GM10847 (cell line): ENCODE data around the gene DOCK3.

Experiments
- POLR2A ChIP-seq: IDR thresholded peaks from 2 replicates; pipeline ENCODE4 v1.6.1; 2011; ENCODE audit not compliant: insufficient read length; ENCODE audit errors: extremely low read depth

Gene DOCK3

GRCh38 chr3:50696276-50696675 lies 21.5 kb downstream of the DOCK3 start:
- TF ChIP-seq POLR2A, result no peak

- TF ChIP-seq POLR2A, result no peak
Observed at GRCh38 chr3:50698269-50698668, 23.5 kb downstream of the DOCK3 start.

DNA sequence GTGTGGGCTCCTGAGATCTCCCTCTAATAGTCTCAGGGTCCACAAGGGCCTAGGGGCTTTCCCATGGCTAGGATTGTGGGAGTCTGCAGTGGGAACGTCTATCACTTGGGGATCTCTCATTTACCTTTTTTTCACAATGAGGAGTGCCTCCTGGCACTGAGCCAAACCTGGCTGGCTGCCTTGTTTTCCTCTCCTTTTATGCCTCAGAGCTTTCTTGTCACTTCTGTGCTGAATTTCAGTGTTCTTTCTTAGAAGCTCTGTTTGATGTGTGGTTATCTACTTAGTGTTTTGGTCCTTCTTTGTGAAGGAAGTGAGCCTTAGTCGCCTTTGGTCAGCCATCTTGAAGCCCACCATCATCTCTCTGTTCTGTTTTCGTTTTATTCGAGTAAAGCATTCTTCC lies 33.9 kb downstream of the DOCK3 start:
- TF ChIP-seq POLR2A, result no peak

DNA sequence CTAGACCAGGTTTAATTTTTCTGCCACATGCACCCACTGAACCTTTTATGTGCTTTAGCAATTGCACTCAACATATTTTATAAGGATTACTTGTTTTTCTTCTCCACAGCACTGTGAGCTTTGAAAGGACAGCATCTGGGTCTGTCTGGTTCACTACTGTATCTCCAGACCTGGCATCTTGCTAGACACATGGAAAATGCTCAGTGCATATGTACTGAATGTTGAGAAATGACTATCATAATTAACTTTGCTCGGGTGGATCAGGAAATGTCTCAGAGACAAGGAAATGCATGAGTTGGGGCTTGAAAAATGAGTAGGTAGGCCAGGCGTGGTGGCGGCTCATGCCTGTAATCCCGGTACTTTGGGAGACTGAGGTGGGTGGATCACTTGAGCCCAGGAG lies 40.2 kb downstream of the DOCK3 start:
- TF ChIP-seq POLR2A, result no peak

- TF ChIP-seq POLR2A, result no peak
Observed at GRCh38 chr3:50724831-50725230, 50.1 kb downstream of the DOCK3 start.

DNA sequence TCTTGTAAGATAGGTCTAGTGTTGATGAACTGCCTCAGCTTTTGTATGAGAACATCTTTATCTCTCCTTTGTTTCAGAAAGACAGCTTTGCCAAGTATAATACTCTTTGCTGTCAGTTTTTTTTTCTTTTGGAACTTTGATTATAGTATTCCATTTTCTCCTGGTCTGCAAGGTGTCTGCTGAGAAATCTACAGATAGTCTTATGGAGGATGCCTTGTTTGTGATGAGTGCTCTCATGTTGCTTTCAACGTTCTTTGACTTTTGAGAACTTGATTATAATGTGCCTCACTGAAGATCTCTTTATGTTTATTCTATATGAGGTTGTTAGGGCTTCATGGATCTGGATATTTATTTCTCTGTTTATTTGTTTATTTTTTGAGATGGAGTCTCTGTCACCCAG lies 60.3 kb downstream of the DOCK3 start:
- no peak for TF ChIP-seq POLR2A

DNA sequence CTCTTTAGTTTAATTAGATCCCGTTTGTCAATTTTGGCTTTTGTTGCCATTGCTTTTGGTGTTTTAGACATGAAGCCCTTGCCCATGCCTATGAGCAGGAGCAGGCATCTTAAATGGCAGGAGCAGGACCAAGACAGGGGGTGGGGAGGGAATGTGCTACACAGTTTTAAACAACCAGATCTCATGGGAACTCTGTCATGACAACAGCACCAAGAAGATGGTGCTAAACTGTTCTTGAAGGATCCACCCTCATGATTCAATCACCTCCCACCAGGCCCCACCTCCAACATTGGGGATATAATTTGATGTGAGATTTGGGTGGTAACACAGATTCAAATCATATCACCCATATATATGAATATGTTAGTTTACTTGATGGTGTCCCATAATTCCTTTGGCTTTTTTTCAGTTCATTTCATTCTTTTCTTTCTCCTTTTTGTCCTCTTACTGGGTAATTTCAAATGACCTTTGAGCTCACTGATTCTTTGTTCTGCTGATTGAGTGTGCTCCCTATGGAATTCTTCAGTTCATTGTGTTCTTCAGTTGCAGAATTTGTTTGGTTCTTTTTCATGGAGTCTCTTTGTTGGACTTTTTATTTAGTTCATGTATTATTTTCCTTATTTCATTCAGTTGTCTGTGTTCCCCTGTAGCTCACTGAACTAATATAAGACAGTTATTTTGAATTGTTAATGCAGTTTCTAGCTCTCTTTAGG lies 62.6 kb downstream of the DOCK3 start:
- TF ChIP-seq POLR2A, result no peak

GRCh38 chr3:50737906-50738598 lies 63.3 kb downstream of the DOCK3 start:
- TF ChIP-seq POLR2A, result no peak

- no peak for TF ChIP-seq POLR2A
Observed at GRCh38 chr3:50743643-50744042, 68.9 kb downstream of the DOCK3 start.

- no peak for TF ChIP-seq POLR2A
Observed at GRCh38 chr3:50749822-50750221, 75.1 kb downstream of the DOCK3 start.

- no peak for TF ChIP-seq POLR2A
Observed at GRCh38 chr3:50759015-50759414, 84.3 kb downstream of the DOCK3 start.

GRCh38 chr3:50777680-50778079 lies 103.0 kb downstream of the DOCK3 start:
- no peak for TF ChIP-seq POLR2A

DNA sequence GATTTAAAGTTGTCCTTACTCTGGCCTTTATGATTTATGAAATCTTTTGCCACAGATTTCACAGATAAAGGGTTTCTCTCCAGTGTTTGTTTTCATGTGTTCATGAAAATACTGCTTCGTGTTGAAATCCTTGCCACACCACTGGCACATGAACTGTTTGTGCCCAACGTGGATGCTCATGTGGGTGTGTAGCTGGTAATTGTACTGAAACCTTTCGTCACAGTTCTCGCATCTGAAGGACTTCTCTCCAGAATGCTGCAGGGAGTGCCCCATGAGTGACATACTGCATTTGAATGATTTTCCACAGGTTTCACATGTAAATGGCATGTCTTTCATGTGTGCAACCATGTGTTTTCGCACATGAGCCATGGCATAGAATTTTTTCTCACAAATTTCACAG lies 111.9 kb downstream of the DOCK3 start:
- no peak for TF ChIP-seq POLR2A

GRCh38 chr3:50792568-50792967 lies 117.8 kb downstream of the DOCK3 start:
- no peak for TF ChIP-seq POLR2A

DNA sequence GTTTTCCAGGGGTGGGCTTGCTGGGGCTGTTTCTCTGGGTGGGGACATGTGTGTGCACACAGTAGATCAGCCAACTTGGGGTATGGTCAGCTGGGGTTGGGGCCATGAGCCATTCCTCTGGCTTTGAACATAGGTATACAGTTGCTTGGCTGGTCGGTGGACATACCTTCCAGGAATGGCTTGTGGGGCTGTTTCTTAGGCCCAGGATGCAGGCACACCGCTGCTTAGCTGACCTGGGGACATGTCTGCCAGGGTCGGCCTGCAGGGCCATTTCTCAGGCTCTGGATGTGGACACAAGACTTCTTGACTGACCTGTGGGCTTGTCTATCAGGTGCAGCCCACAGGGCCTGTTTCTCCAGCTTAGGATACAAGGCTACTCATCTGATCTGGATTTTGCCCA lies 130.6 kb downstream of the DOCK3 start:
- no peak for TF ChIP-seq POLR2A

DNA sequence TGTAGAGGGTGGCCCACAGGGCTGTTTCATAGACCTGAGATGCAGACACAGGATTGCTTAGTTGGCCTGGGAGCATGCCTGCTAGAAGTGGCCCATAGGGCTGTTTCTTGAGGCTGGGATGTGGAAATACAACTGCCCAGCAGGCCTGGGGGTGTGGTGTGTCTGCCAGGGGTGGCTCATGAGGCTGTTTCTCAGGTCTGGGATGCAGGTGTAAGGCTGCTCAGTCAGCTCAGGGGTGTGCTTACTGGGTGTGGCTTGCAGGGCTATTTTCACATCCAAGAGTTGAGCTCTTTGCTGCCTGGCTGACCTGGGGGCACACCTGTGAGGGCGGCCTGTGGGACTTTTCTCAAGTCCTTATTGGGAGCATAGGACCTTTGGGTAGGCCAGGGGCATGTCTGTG lies 131.3 kb downstream of the DOCK3 start:
- TF ChIP-seq POLR2A, result no peak

- TF ChIP-seq POLR2A, result no peak
Observed at GRCh38 chr3:50806806-50807205, 132.1 kb downstream of the DOCK3 start.
